GM12875 (cell line): ENCODE measurements around the gene CTSH.
A peak's percentile ranks its signal among the peaks of the same experiment; 100 is the strongest.
"Not testable (repeated sequence)": the region's sequence is repeated elsewhere in the genome, so short reads cannot be mapped to it uniquely, and the experiment has no call there.

Experiments
- H3K4me3 ChIP-seq: one replicate; pipeline ENCODE4 v1.5.1; 2011; ENCODE audit warnings: low read depth, low read length, control low read depth
- CTCF ChIP-seq: IDR thresholded peaks from 2 replicates; pipeline ENCODE4 v1.5.1; 2011; ENCODE audit warnings: low read depth, mild to moderate bottlenecking, control low read depth, inconsistent platforms, low read length, moderate library complexity, borderline replicate concordance; ENCODE audit not compliant: insufficient read depth

CTSH gene

GRCh38 chr15:78872155-78872971 is 72.5 kb downstream of the CTSH start, which contains the start of gene MORF4L1:
MORF4L1 (plus strand) TSS chr15:78872890; CDS start chr15:78873018, 128 bp downstream.
- H3K4me3 ChIP-seq = peak within 1 kb of the TSS; percentile 99
- TF ChIP-seq CTCF = no peak

GRCh38 chr15:78871483-78872127 is 73.2 kb downstream of the CTSH start:
- H3K4me3 ChIP-seq = not testable (repeated sequence)
